ENCODE measurements around the gene TMED5.
"Not testable (repeated sequence)": the region's sequence is repeated elsewhere in the genome, so short reads cannot be mapped to it uniquely, and the experiment has no call there.

TMED5 gene

GRCh38 chr1:93179886-93180722 is at the start of gene TMED5:
Gene TMED5 (minus strand): TSS chr1:93180413. CDS start chr1:93180242, 171 bp downstream.
- DNase-seq (ENCODE audit: low read depth), result peak; percentile 87

GRCh38 chr1:93223023-93223675 is 42.9 kb upstream of the TMED5 start:
- DNase-seq (ENCODE audit: low read depth), result no peak

DNA sequence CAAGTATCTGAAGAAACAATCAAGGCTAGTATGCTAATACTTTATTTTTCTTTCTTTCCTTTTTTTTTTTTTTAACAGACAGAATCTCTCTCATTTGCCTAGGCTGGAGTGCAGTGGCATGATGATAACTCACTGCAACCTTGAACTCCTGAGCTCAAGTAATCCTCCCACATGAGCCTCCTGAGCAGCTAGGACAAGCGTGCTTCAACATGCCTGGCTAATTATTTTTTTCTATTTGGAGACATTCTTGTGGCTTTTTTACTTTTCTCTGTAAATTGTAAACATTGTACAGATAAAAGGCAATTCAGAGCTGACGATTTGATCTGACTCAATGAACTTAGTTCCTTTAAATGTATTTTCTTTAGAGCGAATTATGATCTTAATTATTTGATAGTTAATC is 41.7 kb upstream of the TMED5 start:
- DNase-seq (ENCODE audit: low read depth), result no peak

DNA sequence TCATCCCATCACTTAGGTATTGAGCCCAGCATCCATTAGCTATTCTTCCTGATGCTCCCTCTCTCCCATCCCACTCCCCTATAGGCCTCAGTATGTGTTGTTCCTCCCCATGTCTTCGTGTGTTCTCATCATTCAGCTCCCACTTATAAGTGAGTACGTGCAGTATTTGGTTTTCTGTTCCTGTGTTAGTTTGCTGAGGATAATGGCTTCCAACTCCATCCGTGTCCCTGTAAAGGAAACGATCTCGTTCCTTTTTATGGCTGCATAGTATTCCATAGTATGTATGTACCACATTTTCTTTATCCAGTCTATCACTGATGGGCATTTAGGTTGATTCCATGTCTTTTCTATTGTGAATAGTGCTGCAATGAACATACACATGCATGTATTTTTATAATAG is 40.5 kb upstream of the TMED5 start:
- not testable (repeated sequence) for DNase-seq (ENCODE audit: low read depth)

GRCh38 chr1:93219443-93219842 is 39.2 kb upstream of the TMED5 start:
- DNase-seq (ENCODE audit: low read depth), result no peak

DNA sequence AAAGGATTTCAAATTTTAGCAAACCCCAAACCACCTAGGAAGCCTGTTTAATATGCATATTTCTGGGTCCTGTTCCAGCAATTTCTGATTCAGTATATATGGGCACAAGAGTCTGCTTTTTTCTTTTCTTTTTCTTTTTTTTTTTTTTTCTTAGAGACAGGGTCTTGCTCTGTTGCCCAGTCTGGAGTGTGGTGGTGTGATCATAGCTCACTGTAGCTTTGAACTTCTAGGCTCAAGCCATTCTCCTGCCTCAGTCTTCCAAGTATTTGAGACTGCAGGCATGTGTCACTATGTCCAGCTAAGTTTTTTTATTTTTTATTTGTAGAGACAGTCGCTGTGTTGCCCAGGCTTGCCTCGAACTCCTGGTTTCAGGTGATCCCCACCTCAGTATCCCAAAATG is 35.1 kb upstream of the TMED5 start:
- DNase-seq (ENCODE audit: low read depth), result no peak

DNA sequence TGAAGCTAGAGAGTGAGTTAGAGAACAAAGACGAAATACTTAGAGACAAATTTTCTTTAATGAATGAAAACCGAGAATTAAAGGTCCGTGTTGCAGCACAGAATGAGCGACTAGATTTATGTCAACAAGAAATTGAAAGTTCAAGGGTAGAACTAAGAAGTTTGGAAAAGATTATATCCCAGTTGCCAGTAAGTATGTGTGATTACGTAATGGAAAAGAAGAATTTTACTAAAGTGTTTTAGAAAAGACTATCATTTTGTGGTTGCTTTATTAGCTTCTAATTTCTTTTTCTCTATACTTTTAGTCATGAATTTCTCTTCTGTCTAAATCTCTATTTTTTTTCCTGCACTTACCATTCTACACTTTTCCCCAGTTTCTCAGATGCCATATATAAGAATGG is 27.0 kb upstream of the TMED5 start:
- DNase-seq (ENCODE audit: low read depth), result no peak

DNA sequence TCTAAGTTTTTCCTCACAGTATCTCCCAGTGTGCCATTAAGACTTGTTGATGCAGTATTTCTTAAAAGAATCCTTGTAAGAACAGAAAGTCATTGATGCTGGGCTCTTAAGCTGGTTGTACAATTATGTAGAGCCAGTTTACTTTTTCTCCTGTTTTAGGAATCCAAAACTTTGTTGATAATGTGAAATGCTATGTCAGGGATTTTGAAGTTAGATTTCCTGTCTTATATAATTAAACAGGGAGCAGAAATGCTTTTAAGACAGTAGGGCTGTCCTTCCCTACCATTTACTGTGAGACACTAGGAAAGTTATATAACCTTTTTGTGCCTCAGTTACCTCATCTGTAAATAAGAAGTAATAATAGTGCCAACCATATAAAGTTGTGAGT is 26.3 kb upstream of the TMED5 start:
- DNase-seq (ENCODE audit: low read depth), result no peak

GRCh38 chr1:93205892-93206566 is 25.8 kb upstream of the TMED5 start:
- DNase-seq (ENCODE audit: low read depth), result no peak

DNA sequence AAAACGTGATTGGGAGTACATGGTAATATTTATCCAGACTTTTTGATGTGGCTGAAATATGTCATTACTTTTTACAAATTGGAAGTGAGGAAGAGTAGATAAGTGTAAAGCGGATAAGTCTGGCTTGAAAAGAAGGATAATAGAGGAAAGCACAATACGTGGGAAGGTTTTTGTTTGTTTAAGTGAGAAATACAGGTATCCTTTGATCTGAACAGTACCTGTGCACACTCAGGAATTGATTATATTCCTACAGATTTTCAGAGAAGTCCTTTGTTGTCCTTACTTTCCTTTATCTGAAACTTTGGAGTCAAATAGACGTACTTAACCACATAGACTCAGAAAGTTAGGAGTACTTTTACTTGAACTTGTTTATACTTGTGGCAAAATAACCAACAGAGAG is 20.5 kb upstream of the TMED5 start:
- no peak for DNase-seq (ENCODE audit: low read depth)

DNA sequence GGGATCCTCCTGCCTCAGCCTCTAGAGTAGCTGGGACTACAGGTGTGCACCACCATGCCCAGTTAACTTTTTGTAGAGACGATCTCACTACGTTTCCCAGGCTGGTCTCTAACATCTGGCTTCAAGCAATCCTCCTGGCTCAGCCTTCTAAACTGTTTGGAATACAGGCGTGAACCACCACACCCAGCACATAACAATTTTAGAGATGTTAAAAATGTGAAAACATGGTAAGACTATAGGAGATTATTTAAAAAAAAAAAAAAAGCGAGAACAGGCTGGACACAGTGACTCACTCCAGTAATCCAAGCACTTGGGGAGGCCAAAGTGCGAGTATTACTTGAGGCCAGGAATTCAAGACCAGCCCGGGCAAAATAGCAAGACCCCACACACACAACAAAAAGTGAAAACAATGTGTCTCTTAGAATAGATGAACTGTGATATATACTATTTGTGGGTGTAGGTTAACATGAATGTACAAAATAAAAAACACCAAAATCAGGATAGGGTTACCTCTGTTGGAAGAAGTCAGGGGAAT is 19.9 kb upstream of the TMED5 start:
- DNase-seq (ENCODE audit: low read depth), result no peak

DNA sequence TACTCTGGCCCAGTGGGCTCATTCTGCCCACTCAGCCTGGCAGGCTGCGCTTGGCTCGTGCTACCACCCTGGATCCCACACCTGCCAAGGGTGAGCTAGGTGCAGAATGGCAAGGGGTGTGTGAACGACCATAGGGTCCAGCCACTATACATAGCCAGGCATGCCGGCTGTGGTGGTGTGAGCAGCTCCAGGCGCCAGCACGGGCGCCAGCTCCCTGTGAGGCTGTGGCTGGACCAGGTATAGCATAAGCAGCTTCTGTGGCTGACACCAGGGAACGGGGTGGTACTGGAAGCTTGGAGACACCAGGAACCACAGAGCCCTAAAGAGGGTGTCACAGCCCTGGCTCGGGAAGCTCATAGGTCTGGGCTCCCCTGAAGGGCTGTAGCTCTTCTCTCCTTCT is 18.9 kb upstream of the TMED5 start:
- no peak for DNase-seq (ENCODE audit: low read depth)

DNA sequence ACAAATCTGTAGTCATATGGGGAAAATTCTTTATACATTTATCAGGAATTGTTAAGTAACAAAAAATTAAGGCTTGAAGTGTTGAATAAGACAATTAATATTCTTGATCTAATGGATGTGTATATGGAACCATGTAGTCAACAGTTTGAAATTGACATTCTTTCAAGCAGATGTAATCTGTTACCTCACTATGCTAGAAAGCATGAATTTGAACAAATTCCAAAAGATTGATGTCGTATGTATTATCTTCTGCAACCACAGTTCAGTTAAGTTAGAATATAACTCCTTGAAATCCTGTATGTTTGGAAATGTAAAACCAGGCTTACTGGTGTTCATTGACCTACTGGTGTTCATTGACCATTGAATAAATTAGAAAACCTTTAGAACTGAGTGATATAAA is 16.4 kb upstream of the TMED5 start:
- DNase-seq (ENCODE audit: low read depth), result no peak

- no peak for DNase-seq (ENCODE audit: low read depth)
Observed at GRCh38 chr1:93194231-93194990, 14.2 kb upstream of the TMED5 start.

DNA sequence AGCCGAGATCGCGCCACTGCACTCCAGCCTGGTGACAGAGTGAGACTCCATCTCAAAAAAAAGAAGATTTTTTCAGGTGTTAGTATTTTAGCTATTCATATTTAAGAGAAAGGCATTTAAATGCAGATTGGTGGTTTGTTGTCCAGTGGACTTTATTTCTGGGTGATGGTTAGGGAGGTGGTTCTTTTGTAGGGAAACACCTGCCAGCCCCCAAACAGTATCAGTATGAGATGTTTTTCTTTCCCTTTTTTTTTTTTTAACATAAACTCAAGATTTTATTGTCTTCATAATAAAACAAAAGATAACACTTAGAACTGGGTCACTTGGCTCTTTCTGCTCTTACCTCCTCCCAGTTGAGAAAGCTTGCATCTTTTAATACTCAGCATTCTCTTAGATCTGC is 10.2 kb upstream of the TMED5 start:
- no peak for DNase-seq (ENCODE audit: low read depth)

GRCh38 chr1:93186667-93187066 is 6.5 kb upstream of the TMED5 start:
- DNase-seq (ENCODE audit: low read depth), result no peak

GRCh38 chr1:93180723-93181613 is 755 bp upstream of the TMED5 start, which contains the start of gene CCDC18:
Gene CCDC18 (plus strand): TSS chr1:93180724. CDS start chr1:93183362, 2,638 bp downstream.
- DNase-seq (ENCODE audit: low read depth), result peak; percentile 42

- DNase-seq (ENCODE audit: low read depth), result no peak
Observed at GRCh38 chr1:93178418-93178817, 1.8 kb downstream of the TMED5 start.

DNA sequence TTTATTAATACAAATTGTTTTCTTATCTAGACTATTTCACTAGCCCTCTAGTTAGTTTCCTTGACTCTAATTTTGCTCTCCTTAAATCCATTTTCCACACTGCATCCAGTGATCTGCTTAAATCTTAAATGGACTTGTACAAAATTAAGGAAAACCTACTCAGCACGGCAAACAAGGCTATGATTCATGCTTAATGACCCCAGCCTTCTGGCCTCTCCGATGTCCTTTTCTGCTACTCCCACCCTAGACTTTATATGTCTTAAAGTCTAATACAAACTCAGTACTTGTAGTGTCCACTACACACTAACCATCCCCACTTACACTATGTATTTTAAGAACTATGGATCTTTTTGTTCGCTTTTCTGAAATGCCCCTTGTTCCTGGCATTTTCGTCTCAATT is 2.2 kb downstream of the TMED5 start:
- no peak for DNase-seq (ENCODE audit: low read depth)

GRCh38 chr1:93174638-93175037 is 5.6 kb downstream of the TMED5 start:
- not testable (repeated sequence) for DNase-seq (ENCODE audit: low read depth)

DNA sequence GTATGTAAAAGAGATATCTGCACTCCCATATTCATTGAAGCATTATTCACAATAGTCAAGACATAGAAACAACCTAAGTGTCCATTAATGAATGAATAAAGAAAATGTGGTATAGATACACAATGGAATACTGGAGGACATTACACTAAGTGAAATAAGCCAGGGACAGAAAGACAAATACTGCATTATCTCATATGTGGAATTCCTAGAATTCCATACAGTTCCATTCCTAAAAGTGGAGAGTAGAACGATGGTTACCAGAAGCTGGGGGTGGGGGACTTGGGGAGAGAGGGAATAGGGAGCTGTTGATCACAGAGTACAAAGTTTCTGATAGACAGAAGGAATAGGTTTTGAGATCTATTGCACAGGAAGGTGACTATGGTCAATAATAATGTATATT is 7.4 kb downstream of the TMED5 start:
- no peak for DNase-seq (ENCODE audit: low read depth)
